Measurements from ENCODE around the gene TBC1D10B. TPM values are rescaled to one million over a fixed set of nuclear protein-coding genes. Genes with fewer than 3 reads are reported as not detected.

TBC1D10B gene
- total and polyA plus RNA-seq, 2 donors (not counting 1 experiment from before 2014, with no cell fraction given): 23.5 to 58.0 TPM

DNA sequence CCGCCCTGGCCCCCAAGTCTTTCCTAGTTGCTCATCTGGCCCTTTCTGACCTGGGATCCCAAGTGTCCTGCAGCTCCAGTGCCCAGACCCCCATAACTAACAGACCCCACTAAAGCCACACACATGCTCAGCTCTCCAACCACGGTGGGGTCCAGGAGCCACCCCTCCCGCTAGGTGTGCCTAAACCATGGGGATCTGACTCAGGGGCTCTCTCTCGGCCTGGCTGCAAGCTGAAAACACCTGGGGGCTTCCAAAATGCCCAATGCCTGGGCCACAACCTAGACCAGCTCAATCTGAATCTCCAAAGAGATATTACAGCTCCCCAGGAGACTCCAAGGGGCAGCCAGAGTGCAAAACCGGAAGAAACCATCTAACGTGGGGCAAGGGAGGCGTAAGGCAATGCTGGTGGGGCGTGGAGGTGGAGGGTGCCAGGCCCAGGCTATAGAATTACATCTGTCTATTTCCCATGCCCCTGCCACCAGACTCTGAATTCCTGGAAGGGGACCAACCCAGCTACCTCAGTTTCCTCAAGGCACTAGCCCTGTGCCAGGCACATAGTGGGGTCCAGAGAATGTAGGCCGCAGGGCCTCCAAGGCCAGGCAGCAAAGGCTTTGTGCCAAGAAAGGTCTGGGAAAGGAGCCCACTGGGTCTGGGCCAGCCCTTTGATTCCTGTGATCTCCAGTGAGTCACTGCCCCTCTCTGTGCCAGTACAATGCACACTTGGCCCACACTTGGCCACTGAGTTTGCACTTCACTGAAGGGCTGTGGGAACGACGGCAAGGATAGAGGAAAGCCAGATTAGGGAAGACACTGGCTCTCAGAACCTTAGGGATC is 18.5 kb downstream of the TBC1D10B start:
- no peak overlapping the region for H3K4me2 ChIP-seq (replicated peaks; ENCODE audit: low read depth, low read length, poor library complexity, severe bottlenecking)
- H3K4me3 ChIP-seq (ENCODE audit: control extremely low read depth in 1 of 5, extremely low read depth in 1 of 5, insufficient read depth in 1 of 5, low read depth in 2 of 5, low read length in 4 of 5): no peak overlapping the region
- Mint-ChIP-seq H3K27ac (no peak overlapping the region), H3K4me3 (peak overlapping the region; percentile 53), H3K27me3 (no peaks in the 10 kb centered on the region), H3K4me1 (peaks cover 58% of the 10 kb centered on the region), H3K9me3 (ENCODE audit: insufficient read depth) (no peaks in the 10 kb centered on the region)
- peaks cover 0 to 24% of the 10 kb centered on the region in 2 experiments for H3K36me3 ChIP-seq (replicated peaks in 1 of 2; ENCODE audit: control extremely low read depth in 1 of 2, control insufficient read depth in 1 of 2, extremely low read depth in 1 of 2, insufficient read depth in 2 of 2, low read length in 1 of 2)
- intact Hi-C loops (cut with micrococcal nuclease): no loop called here
- DNase-seq: peak; percentile 8
- POLR2A ChIA-PET: interaction anchor here (0.7 kb wide), 1 partner anchor 10 kb away, joined by 3 read pairs; no protein-coding TSS in a partner anchor
- H3K9ac ChIP-seq (ENCODE audit: low read length): no peak overlapping the region
- H3K27ac ChIP-seq (ENCODE audit: low read length in 2 of 2): no peak overlapping the region
- CTCF ChIA-PET: no interaction called here
- WGBS (ENCODE audit: insufficient coverage): 97% methylated on average over 11 of the region's 11 CpGs
- H3K27me3 ChIP-seq (replicated peaks in 1 of 4; ENCODE audit: control extremely low read depth in 1 of 4, control insufficient read depth in 3 of 4, insufficient read depth in 4 of 4, low read length in 3 of 4): no peaks in the 10 kb centered on the region
- TF ChIP-seq, protein P1, sequence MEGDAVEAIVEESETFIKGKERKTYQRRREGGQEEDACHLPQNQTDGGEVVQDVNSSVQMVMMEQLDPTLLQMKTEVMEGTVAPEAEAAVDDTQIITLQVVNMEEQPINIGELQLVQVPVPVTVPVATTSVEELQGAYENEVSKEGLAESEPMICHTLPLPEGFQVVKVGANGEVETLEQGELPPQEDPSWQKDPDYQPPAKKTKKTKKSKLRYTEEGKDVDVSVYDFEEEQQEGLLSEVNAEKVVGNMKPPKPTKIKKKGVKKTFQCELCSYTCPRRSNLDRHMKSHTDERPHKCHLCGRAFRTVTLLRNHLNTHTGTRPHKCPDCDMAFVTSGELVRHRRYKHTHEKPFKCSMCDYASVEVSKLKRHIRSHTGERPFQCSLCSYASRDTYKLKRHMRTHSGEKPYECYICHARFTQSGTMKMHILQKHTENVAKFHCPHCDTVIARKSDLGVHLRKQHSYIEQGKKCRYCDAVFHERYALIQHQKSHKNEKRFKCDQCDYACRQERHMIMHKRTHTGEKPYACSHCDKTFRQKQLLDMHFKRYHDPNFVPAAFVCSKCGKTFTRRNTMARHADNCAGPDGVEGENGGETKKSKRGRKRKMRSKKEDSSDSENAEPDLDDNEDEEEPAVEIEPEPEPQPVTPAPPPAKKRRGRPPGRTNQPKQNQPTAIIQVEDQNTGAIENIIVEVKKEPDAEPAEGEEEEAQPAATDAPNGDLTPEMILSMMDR (IDR thresholded peaks at IDR 0.05): no peak
- TF ChIP-seq EZH2 (IDR thresholded peaks at IDR 0.05; ENCODE audit: borderline replicate concordance, insufficient read depth, low read depth, low read length, poor library complexity, severe bottlenecking): no peak
- H3K4me1 ChIP-seq (ENCODE audit: control insufficient read depth in 2 of 2, insufficient read depth in 2 of 2, low read length in 2 of 2): peaks cover 36 to 59% of the 10 kb centered on the region in 2 donors
- peaks cover 37% of the 10 kb centered on the region for H3K79me2 ChIP-seq (ENCODE audit: control insufficient read depth, insufficient read depth, low read length)
- no peak for ATAC-seq (ENCODE audit: low read depth)
- H4K20me1 ChIP-seq (ENCODE audit: control insufficient read depth, insufficient read depth, low read length, poor library complexity, severe bottlenecking): peaks cover 12% of the 10 kb centered on the region
- no peaks in the 10 kb centered on the region for H3K9me3 ChIP-seq (ENCODE audit: control extremely low read depth in 1 of 3, control insufficient read depth in 2 of 3, insufficient read depth in 1 of 3, low read length in 2 of 3)
- H2AFZ ChIP-seq (ENCODE audit: insufficient read depth, low read depth, low read length, poor library complexity, severe bottlenecking): no peak overlapping the region

DNA sequence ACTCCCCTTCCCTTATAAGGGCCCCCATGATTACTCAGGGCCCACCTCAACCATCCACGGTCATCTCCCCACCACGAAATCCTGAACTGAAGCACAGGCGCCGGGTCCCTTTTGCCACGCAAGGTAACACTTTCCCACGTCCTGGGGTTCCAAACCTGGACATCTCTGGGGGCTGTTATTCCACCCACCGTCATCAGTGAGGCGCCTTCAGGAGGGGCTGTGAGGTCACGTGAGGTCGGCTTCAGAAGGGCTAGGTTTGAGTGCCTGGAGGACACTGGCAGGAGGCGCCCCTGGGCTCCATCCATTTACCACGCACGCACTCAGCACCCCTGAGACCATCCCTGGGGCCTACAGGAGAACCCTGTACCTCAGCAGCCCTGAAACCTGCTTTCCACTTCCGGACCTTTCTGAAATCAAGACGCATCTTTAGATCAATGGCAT is 19.3 kb downstream of the TBC1D10B start:
- no peak overlapping the region for H3K4me3 ChIP-seq (ENCODE audit: control extremely low read depth in 1 of 5, extremely low read depth in 1 of 5, insufficient read depth in 1 of 5, low read depth in 2 of 5, low read length in 4 of 5)
- ChIA-PET POLR2A (interaction anchor here (0.7 kb wide), 1 partner anchor 9 kb away, joined by 3 read pairs; no protein-coding TSS in a partner anchor), CTCF (no interaction called here)
- peak overlapping the region; percentile 16 for H3K4me3 Mint-ChIP-seq
- no peak overlapping the region for H3K4me2 ChIP-seq (replicated peaks; ENCODE audit: low read depth, low read length, poor library complexity, severe bottlenecking)
- DNase-seq: no peak
- no peaks in the 10 kb centered on the region for H3K27me3 Mint-ChIP-seq
- peaks cover 37% of the 10 kb centered on the region for H3K79me2 ChIP-seq (ENCODE audit: control insufficient read depth, insufficient read depth, low read length)
- H3K27me3 ChIP-seq (replicated peaks in 1 of 4; ENCODE audit: control extremely low read depth in 1 of 4, control insufficient read depth in 3 of 4, insufficient read depth in 4 of 4, low read length in 3 of 4): no peaks in the 10 kb centered on the region
- H3K27ac Mint-ChIP-seq: peak overlapping the region; percentile 85
- H4K20me1 ChIP-seq (ENCODE audit: control insufficient read depth, insufficient read depth, low read length, poor library complexity, severe bottlenecking): peaks cover 12% of the 10 kb centered on the region
- peak overlapping the region; percentile 26 for H3K9ac ChIP-seq (ENCODE audit: low read length)
- 84% methylated on average over 11 of the region's 15 CpGs for WGBS (ENCODE audit: insufficient coverage)
- ATAC-seq (ENCODE audit: low read depth): no peak
- TF ChIP-seq, protein P1 (IDR thresholded peaks at IDR 0.05): no peak
- no peak for TF ChIP-seq EZH2 (IDR thresholded peaks at IDR 0.05; ENCODE audit: borderline replicate concordance, insufficient read depth, low read depth, low read length, poor library complexity, severe bottlenecking)
- H3K9me3 ChIP-seq (ENCODE audit: control extremely low read depth in 1 of 3, control insufficient read depth in 2 of 3, insufficient read depth in 1 of 3, low read length in 2 of 3): no peaks in the 10 kb centered on the region
- no peaks in the 10 kb centered on the region for H3K9me3 Mint-ChIP-seq (ENCODE audit: insufficient read depth)
- H2AFZ ChIP-seq (ENCODE audit: insufficient read depth, low read depth, low read length, poor library complexity, severe bottlenecking): no peak overlapping the region
- peaks cover 55% of the 10 kb centered on the region for H3K4me1 Mint-ChIP-seq
- intact Hi-C loops (cut with micrococcal nuclease): no loop called here
- H3K36me3 ChIP-seq (replicated peaks in 1 of 2; ENCODE audit: control extremely low read depth in 1 of 2, control insufficient read depth in 1 of 2, extremely low read depth in 1 of 2, insufficient read depth in 2 of 2, low read length in 1 of 2): peaks cover 0 to 24% of the 10 kb centered on the region in 2 experiments
- H3K27ac ChIP-seq (ENCODE audit: low read length in 2 of 2): peak overlapping the region in 1 of 2 donors; percentile 72
- peaks cover 34 to 54% of the 10 kb centered on the region in 2 donors for H3K4me1 ChIP-seq (ENCODE audit: control insufficient read depth in 2 of 2, insufficient read depth in 2 of 2, low read length in 2 of 2)
